Breast epithelium (tissue), 4 donors: Measurements from ENCODE around the gene DCAF8. TPM values are rescaled to one million over a fixed set of nuclear protein-coding genes. Genes with fewer than 3 reads are reported as not detected.

ENCODE experiments used
- DNase-seq, 2 donors: peaks; one replicate each; pipeline ENCODE4 v3.0.0-alpha.2; 2019; ENCODE audit warnings: low spot score in 2 of 2
- H3K27ac ChIP-seq, 2 donors: fragments of 200-600 bp; sonication (generic) in 1 of 2; one replicate each; pipeline ENCODE4 v1.5.1; 2016 to 2019; ENCODE audit warnings: mild to moderate bottlenecking in 1 of 2
- H3K27me3 ChIP-seq, 2 donors: fragments of 200-600 bp; sonication (generic) in 1 of 2; one replicate each; pipeline versions ENCODE4 v1.5.1 to v1.6.0; 2017 to 2019; ENCODE audit warnings: control low read depth in 1 of 2, mild to moderate bottlenecking in 1 of 2
- H3K36me3 ChIP-seq: fragments of 200-600 bp; one replicate; pipeline ENCODE4 v1.5.1; 2019
- H3K4me1 ChIP-seq, 2 donors: fragments of 200-600 bp; sonication (generic); one replicate each; pipeline ENCODE4 v1.5.1; 2016 to 2019; ENCODE audit warnings: control low read depth in 1 of 2
- H3K4me3 ChIP-seq, 3 donors: fragments of 200-600 bp; sonication (generic); 1 replicate in 2 of 3; 2 replicates in 1 of 3; pipeline ENCODE4 v1.5.1; 2016 to 2019; ENCODE audit warnings: mild to moderate bottlenecking in 3 of 3, moderate library complexity in 2 of 3
- H3K9me3 ChIP-seq, 2 donors: fragments of 200-600 bp; sonication (generic) in 1 of 2; one replicate each; pipeline ENCODE4 v1.5.1; 2016 to 2019; ENCODE audit warnings: control low read depth in 1 of 2
- POLR2A ChIP-seq: fragments of 450-650 bp; IDR thresholded peaks from one replicate; pipeline ENCODE4 v1.6.1; 2016; ENCODE audit warnings: antibody characterized with exemption, mild to moderate bottlenecking, moderate library complexity
- POLR2AphosphoS5 ChIP-seq, 3 donors: sonication (generic); formaldehyde crosslinking; IDR thresholded peaks; one replicate each; pipeline ENCODE4 v1.6.1; 2017; ENCODE audit warnings: antibody characterized with exemption in 3 of 3
- intact Hi-C: fragments of 100-400 bp; cut with DNase I; formaldehyde crosslinking; loops from one replicate; pipeline ENCODE4 v1.15.1; 2023; ENCODE audit warnings: low total_unique reads
- total RNA-seq, 3 donors: library from RNA; depleted of rRNA; stranded (reverse); fragments of >200 nt; gene quantifications; one replicate each; pipeline ENCODE4 v1.1.0, GENCODE V29; 2016
- TF ChIP-seq, protein P1 (sequence below), 3 donors: fragments of 450-650 bp; IDR thresholded peaks; one replicate each; pipeline ENCODE4 v1.5.1; 2016 to 2017; ENCODE audit warnings: antibody characterized with exemption in 3 of 3, mild to moderate bottlenecking in 3 of 3, moderate library complexity in 3 of 3

The DCAF8 gene
- total RNA-seq, 3 donors from 2014 or later, result 161 to 195 (median 161) TPM

DNA sequence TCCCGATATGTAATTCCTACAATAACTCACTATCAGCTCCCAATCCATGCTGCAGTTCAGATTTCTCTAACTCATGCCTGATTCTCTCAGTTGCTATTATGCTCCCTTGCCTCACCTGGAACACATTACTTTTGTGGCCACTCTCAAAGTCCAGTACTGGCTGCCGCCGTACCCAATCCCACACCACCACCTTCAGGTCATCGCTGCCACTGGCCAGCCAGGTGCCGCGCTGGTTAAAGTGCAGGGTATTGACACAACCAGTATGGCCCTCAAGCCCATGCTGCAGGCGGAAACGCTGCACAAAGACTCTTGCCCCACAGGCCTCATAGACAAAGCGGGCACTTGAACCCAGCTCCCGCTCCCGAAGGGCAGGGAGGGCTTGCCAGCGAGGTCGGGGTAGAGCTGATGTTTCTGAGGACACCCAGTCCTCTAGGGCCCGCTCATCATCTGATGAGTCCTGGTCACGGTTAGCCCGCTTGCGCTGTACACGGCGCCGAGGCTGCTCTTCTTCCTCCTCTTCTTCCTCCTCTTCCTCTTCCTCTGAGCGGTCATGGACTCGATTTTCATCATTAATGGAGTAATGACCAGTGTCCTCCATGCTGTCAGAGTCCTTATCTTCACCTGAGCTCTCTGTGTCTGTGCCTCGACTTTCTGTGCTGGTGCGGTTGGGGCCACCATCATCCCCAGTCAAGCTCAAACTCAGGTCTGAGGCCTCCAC lies 22.6 kb downstream of the DCAF8 start:
- H3K27ac ChIP-seq, result no peak overlapping the region
- intact Hi-C loops, result no loop called here
- no peaks in the 10 kb centered on the region for H3K4me1 ChIP-seq
- H3K9me3 ChIP-seq, result no peaks in the 10 kb centered on the region
- no peaks in the 10 kb centered on the region for H3K27me3 ChIP-seq
- no peak overlapping the region for H3K4me3 ChIP-seq
- H3K36me3 ChIP-seq, result no peaks in the 10 kb centered on the region
- DNase-seq, result no peak
- TF ChIP-seq POLR2AphosphoS5 (IDR thresholded peaks at IDR 0.05) (no peak), POLR2A (no peak)
- TF ChIP-seq, protein P1, sequence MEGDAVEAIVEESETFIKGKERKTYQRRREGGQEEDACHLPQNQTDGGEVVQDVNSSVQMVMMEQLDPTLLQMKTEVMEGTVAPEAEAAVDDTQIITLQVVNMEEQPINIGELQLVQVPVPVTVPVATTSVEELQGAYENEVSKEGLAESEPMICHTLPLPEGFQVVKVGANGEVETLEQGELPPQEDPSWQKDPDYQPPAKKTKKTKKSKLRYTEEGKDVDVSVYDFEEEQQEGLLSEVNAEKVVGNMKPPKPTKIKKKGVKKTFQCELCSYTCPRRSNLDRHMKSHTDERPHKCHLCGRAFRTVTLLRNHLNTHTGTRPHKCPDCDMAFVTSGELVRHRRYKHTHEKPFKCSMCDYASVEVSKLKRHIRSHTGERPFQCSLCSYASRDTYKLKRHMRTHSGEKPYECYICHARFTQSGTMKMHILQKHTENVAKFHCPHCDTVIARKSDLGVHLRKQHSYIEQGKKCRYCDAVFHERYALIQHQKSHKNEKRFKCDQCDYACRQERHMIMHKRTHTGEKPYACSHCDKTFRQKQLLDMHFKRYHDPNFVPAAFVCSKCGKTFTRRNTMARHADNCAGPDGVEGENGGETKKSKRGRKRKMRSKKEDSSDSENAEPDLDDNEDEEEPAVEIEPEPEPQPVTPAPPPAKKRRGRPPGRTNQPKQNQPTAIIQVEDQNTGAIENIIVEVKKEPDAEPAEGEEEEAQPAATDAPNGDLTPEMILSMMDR (IDR thresholded peaks at IDR 0.05), result no peak

DNA sequence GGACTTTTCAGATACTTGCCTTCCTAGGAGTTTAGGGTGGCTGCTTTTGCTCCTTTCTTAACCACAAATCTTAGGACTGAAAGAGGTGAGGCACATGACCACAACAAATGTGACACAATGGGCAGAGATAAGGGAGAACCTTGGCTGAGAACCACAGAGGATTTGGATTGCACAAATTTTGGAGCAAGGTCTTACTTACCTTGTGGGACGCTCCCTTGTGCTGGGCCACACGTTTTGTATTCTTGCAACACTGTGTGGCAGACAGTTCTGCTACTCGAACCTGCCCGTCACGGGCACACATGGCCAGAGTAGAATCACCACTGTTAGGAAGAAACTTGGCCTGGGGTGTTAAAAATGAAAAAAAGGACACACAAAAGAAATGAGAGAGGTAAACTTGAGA lies 23.9 kb downstream of the DCAF8 start:
- no peaks in the 10 kb centered on the region for H3K4me1 ChIP-seq
- no peak overlapping the region for H3K27ac ChIP-seq
- no peak for DNase-seq
- intact Hi-C loops, result no loop called here
- no peak overlapping the region for H3K4me3 ChIP-seq
- TF ChIP-seq POLR2A (no peak), POLR2AphosphoS5 (IDR thresholded peaks at IDR 0.05) (no peak)
- TF ChIP-seq, protein P1 (IDR thresholded peaks at IDR 0.05), result no peak
- H3K36me3 ChIP-seq, result no peaks in the 10 kb centered on the region
- H3K9me3 ChIP-seq, result no peaks in the 10 kb centered on the region
- H3K27me3 ChIP-seq, result no peaks in the 10 kb centered on the region

DNA sequence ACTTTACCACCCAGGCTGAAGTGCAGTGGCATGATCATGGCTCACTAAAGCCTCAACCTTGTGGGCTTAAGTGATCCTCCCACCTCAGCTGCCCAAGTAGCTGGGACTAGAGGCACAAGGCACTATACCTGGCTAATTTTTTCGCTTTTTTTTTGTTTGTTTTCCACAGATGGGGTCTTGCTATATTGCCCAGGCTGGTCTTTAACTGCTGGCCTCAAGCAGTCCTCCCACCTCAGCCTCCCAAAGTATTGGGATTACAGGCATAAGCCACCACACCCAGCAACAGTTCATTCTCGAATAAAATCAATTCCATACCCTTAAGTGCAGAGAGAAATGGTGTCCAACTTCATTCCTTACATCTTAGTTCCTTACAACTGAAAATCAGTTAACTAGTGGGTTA lies 24.8 kb downstream of the DCAF8 start:
- Histone ChIP-seq H3K36me3 (no peaks in the 10 kb centered on the region), H3K27me3 (no peaks in the 10 kb centered on the region), H3K4me3 (no peak overlapping the region), H3K4me1 (no peaks in the 10 kb centered on the region), H3K9me3 (no peaks in the 10 kb centered on the region), H3K27ac (no peak overlapping the region)
- no peak for DNase-seq
- intact Hi-C loops, result no loop called here
- TF ChIP-seq POLR2AphosphoS5 (IDR thresholded peaks at IDR 0.05) (no peak), POLR2A (no peak)
- TF ChIP-seq, protein P1 (IDR thresholded peaks at IDR 0.05), result no peak

DNA sequence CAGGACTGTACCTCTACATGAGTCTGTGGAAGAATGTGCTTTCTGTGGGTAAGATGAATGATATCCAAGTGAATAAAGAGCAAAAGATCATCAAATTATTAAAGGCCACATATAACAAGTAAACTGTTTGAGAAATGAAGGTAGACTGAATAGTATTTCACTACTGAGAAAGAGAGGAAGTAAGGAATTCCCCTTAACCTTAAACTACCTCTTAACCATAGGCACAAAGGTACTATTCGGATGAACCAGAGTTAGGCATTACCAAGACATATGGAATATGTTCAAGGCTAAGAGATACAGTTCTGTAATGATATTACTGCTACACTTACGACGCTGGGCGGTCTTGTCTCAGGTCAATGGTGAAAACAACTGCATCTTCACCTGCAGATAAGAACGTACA lies 25.5 kb downstream of the DCAF8 start:
- Histone ChIP-seq H3K4me3 (no peak overlapping the region), H3K27ac (no peak overlapping the region), H3K4me1 (no peaks in the 10 kb centered on the region), H3K36me3 (no peaks in the 10 kb centered on the region), H3K9me3 (no peaks in the 10 kb centered on the region), H3K27me3 (no peaks in the 10 kb centered on the region)
- TF ChIP-seq, protein P1 (IDR thresholded peaks at IDR 0.05), result no peak
- TF ChIP-seq POLR2AphosphoS5 (IDR thresholded peaks at IDR 0.05) (no peak), POLR2A (no peak)
- no peak for DNase-seq
- intact Hi-C loops, result no loop called here

DNA sequence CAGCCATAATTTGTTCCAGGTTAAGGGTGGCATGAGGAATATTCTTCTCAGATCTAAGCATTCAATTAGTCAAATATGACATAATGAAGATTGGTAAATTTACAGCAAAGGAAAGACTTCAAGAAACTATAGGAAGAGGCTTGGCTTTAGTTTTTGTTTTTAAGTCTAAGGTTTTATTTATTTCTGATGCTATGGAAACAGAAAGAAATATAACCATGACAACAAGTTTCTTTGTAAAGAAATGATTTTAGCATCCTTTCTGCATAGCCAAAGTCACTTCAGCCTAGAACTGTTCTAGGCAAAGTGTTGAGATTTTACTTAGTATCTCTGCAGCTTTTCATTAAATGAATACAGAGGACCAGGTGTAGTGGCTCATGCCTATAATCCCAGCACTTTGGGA lies 29.4 kb downstream of the DCAF8 start:
- Histone ChIP-seq H3K4me3 (no peak overlapping the region), H3K9me3 (no peaks in the 10 kb centered on the region), H3K27me3 (no peaks in the 10 kb centered on the region), H3K27ac (no peak overlapping the region), H3K36me3 (no peaks in the 10 kb centered on the region), H3K4me1 (no peaks in the 10 kb centered on the region)
- DNase-seq, result no peak
- no peak for TF ChIP-seq POLR2A
- TF ChIP-seq POLR2AphosphoS5 (IDR thresholded peaks at IDR 0.05), result no peak
- TF ChIP-seq, protein P1 (IDR thresholded peaks at IDR 0.05), result no peak
- intact Hi-C loops, result no loop called here
